Neural progenitor cell (in vitro differentiated cells): ENCODE data around the gene FAT4. TPM values are rescaled to one million over a fixed set of nuclear protein-coding genes. Genes with fewer than 3 reads are reported as not detected.
A peak's percentile ranks its signal among the peaks of the same experiment; 100 is the strongest.

Source experiments
- DNase-seq: peaks from one replicate; pipeline ENCODE4 v3.0.0-alpha.2; 2016; ENCODE audit warnings: low spot score
- H2AFZ ChIP-seq: fragments of 200-600 bp; sonication (generic); replicated peaks from 2 replicates; pipeline ENCODE4 v1.6.1; 2016; ENCODE audit warnings: antibody characterized with exemption
- H3F3A ChIP-seq: fragments of 200-600 bp; sonication (generic); 2 replicates; pipeline ENCODE4 v1.6.1; 2016; ENCODE audit warnings: antibody characterized with exemption, low read depth
- H3K27ac ChIP-seq: fragments of 200-600 bp; sonication (generic); 2 replicates; pipeline ENCODE4 v1.5.1; 2016; ENCODE audit warnings: mild to moderate bottlenecking
- H3K27me3 ChIP-seq: fragments of 200-600 bp; sonication (generic); 2 replicates; pipeline ENCODE4 v1.6.1; 2016; ENCODE audit warnings: mild to moderate bottlenecking, moderate library complexity
- H3K36me3 ChIP-seq: fragments of 200-600 bp; sonication (generic); 2 replicates; pipeline ENCODE4 v1.5.1; 2016
- H3K4me1 ChIP-seq: fragments of 200-600 bp; sonication (generic); 2 replicates; pipeline ENCODE4 v1.6.1; 2016; ENCODE audit warnings: mixed run types
- H3K4me2 ChIP-seq: fragments of 200-600 bp; sonication (generic); 2 replicates; pipeline ENCODE4 v1.6.1; 2016
- H3K4me3 ChIP-seq: fragments of 200-600 bp; sonication (generic); 2 replicates; pipeline ENCODE4 v1.5.1; 2016
- H3K79me2 ChIP-seq: fragments of 200-600 bp; sonication (generic); 2 replicates; pipeline ENCODE4 v1.6.1; 2016; ENCODE audit warnings: low read depth
- H3K9ac ChIP-seq: fragments of 200-600 bp; sonication (generic); 2 replicates; pipeline ENCODE4 v1.6.1; 2016
- H3K9me3 ChIP-seq: fragments of 200-600 bp; sonication (generic); 2 replicates; pipeline ENCODE4 v1.5.1; 2016; ENCODE audit warnings: low read depth
- H4K20me1 ChIP-seq: fragments of 200-600 bp; sonication (generic); 2 replicates; pipeline ENCODE4 v1.6.1; 2016; ENCODE audit warnings: low read depth
- H3K27ac Mint-ChIP-seq: 3 replicates; pipeline ENCODE4 v1.8.0; 2021; ENCODE audit warnings: mixed read lengths
- H3K27me3 Mint-ChIP-seq: 2 replicates; pipeline ENCODE4 v1.8.0; 2022; ENCODE audit warnings: low read depth, mild to moderate bottlenecking, inconsistent platforms, moderate library complexity, mixed read lengths; ENCODE audit not compliant: insufficient read depth
- H3K36me3 Mint-ChIP-seq: 3 replicates; pipeline ENCODE4 v1.8.0; 2021; ENCODE audit warnings: mixed read lengths
- H3K4me1 Mint-ChIP-seq: 3 replicates; pipeline ENCODE4 v1.8.0; 2021; ENCODE audit warnings: mixed read lengths
- H3K4me3 Mint-ChIP-seq: 3 replicates; pipeline ENCODE4 v1.8.0; 2021; ENCODE audit warnings: mild to moderate bottlenecking, moderate library complexity, mixed read lengths
- H3K9me3 Mint-ChIP-seq: 3 replicates; pipeline ENCODE4 v1.8.0; 2020; ENCODE audit warnings: mixed read lengths
- EZH2 ChIP-seq: fragments of 200-600 bp; sonication (generic); IDR thresholded peaks from 2 replicates; pipeline ENCODE4 v1.6.1; 2017; ENCODE audit warnings: antibody characterized with exemption, mild to moderate bottlenecking, moderate library complexity
- EZH2phosphoT487 ChIP-seq: fragments of 200-600 bp; sonication (generic); IDR thresholded peaks from 2 replicates; pipeline ENCODE4 v1.6.1; 2017; ENCODE audit warnings: antibody characterized with exemption
- total RNA-seq: library from RNA; depleted of rRNA; stranded (reverse); fragments of >200 nt; gene quantifications from 2 replicates; pipeline ENCODE4 v1.2.3, GENCODE V29; 2015; ENCODE audit warnings: low replicate concordance
- TF ChIP-seq, protein P1 (sequence below): fragments of 200-600 bp; sonication (generic); IDR thresholded peaks from 2 replicates; pipeline ENCODE4 v1.5.1; 2017; ENCODE audit warnings: antibody characterized with exemption, mild to moderate bottlenecking

Gene FAT4
- total RNA-seq, 1 donor from 2014 or later: 8.5 TPM

DNA sequence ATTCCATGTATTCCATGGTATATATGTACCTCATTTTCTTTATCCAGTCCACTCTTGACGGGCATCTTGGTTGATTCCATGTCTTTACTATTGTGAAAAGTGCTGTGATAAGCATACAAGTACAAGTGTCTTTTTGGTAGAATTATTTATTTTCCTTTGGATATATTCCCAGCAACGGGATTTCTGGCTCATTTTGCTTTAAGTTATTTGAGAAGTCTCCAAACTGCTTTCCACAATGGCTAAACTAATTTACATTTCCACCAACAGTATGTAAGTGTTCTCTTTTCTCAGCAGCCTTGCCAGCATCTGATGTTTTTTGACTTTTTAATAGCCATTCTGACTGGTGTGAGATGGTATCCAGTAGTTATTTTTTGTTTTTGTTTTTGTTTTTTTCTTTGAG lies 17.6 kb upstream of the FAT4 start:
- H3K4me2 ChIP-seq: no peak overlapping the region
- no peaks in the 10 kb centered on the region for H3K36me3 Mint-ChIP-seq
- H3K27ac Mint-ChIP-seq: no peak overlapping the region
- H3F3A ChIP-seq: no peaks in the 10 kb centered on the region
- no peaks in the 10 kb centered on the region for H3K27me3 Mint-ChIP-seq
- no peak overlapping the region for H3K4me3 ChIP-seq
- H3K4me1 ChIP-seq: no peaks in the 10 kb centered on the region
- H2AFZ ChIP-seq: no peak overlapping the region
- no peaks in the 10 kb centered on the region for H3K36me3 ChIP-seq
- no peaks in the 10 kb centered on the region for H3K4me1 Mint-ChIP-seq
- no peak overlapping the region for H3K9ac ChIP-seq
- no peak overlapping the region for H3K4me3 Mint-ChIP-seq
- H4K20me1 ChIP-seq: no peaks in the 10 kb centered on the region
- peaks cover 7% of the 10 kb centered on the region for H3K9me3 Mint-ChIP-seq
- no peaks in the 10 kb centered on the region for H3K27me3 ChIP-seq
- DNase-seq: no peak
- no peak overlapping the region for H3K27ac ChIP-seq
- H3K9me3 ChIP-seq: no peaks in the 10 kb centered on the region
- H3K79me2 ChIP-seq: no peaks in the 10 kb centered on the region
- TF ChIP-seq, protein P1, sequence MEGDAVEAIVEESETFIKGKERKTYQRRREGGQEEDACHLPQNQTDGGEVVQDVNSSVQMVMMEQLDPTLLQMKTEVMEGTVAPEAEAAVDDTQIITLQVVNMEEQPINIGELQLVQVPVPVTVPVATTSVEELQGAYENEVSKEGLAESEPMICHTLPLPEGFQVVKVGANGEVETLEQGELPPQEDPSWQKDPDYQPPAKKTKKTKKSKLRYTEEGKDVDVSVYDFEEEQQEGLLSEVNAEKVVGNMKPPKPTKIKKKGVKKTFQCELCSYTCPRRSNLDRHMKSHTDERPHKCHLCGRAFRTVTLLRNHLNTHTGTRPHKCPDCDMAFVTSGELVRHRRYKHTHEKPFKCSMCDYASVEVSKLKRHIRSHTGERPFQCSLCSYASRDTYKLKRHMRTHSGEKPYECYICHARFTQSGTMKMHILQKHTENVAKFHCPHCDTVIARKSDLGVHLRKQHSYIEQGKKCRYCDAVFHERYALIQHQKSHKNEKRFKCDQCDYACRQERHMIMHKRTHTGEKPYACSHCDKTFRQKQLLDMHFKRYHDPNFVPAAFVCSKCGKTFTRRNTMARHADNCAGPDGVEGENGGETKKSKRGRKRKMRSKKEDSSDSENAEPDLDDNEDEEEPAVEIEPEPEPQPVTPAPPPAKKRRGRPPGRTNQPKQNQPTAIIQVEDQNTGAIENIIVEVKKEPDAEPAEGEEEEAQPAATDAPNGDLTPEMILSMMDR: no peak
- TF ChIP-seq EZH2phosphoT487 (no peak), EZH2 (no peak)

DNA sequence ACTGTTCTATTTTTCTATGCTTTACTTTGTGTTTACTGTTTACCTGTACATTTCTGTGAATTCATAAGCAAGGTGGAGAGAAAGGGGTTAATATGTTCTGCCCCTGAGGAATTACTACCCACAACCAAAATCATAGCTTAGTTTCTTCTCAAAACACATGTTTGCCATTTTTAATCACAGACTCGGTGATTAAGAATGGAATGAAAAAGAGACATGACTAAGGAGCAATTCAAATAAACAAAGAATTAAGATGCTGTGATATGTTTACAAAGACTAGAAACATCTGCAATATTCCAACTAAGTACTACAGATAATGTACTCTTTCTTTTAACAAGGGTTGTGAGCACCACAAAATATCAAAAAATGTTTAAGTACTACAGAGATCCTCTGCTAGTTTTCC lies 11.7 kb upstream of the FAT4 start:
- Histone ChIP-seq H3K4me1 (no peaks in the 10 kb centered on the region), H3K36me3 (no peaks in the 10 kb centered on the region), H3K9me3 (no peaks in the 10 kb centered on the region), H4K20me1 (no peaks in the 10 kb centered on the region), H3K4me3 (no peak overlapping the region), H3K79me2 (no peaks in the 10 kb centered on the region), H2AFZ (no peak overlapping the region), H3K4me2 (no peak overlapping the region), H3K27ac (no peak overlapping the region), H3F3A (no peaks in the 10 kb centered on the region), H3K9ac (no peak overlapping the region), H3K27me3 (no peaks in the 10 kb centered on the region)
- Mint-ChIP-seq H3K27me3 (no peaks in the 10 kb centered on the region), H3K36me3 (no peaks in the 10 kb centered on the region), H3K9me3 (no peaks in the 10 kb centered on the region), H3K27ac (no peak overlapping the region), H3K4me1 (no peaks in the 10 kb centered on the region), H3K4me3 (no peak overlapping the region)
- DNase-seq: no peak
- TF ChIP-seq, protein P1: no peak
- no peak for TF ChIP-seq EZH2
- no peak for TF ChIP-seq EZH2phosphoT487

DNA sequence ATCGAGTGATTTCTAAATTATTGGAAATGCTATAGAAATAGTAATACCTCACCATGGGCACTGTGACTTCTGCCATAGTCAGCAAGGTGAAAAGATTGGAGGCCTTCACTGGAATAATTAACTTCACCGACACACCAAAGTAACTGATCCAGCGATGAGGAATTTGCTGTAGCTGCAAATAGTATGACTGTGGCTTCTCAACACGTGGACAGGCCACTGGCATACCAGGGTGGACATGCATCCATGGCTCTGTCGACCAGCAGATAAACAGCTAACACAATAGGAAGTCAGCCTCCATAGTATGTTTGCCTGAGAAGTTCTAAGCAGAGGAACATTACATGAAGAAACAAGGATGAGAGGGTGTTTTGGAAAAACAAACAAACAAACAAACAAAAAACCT lies 10.9 kb upstream of the FAT4 start:
- H3K4me1 Mint-ChIP-seq: no peaks in the 10 kb centered on the region
- H3K27me3 Mint-ChIP-seq: no peaks in the 10 kb centered on the region
- Histone ChIP-seq H3K4me2 (no peak overlapping the region), H2AFZ (no peak overlapping the region), H3K4me1 (no peaks in the 10 kb centered on the region), H3K36me3 (no peaks in the 10 kb centered on the region), H3K9me3 (no peaks in the 10 kb centered on the region), H3K27me3 (no peaks in the 10 kb centered on the region), H3F3A (no peaks in the 10 kb centered on the region), H3K4me3 (no peak overlapping the region), H3K27ac (no peak overlapping the region), H4K20me1 (no peaks in the 10 kb centered on the region), H3K79me2 (no peaks in the 10 kb centered on the region), H3K9ac (no peak overlapping the region)
- no peaks in the 10 kb centered on the region for H3K9me3 Mint-ChIP-seq
- H3K4me3 Mint-ChIP-seq: no peak overlapping the region
- DNase-seq: no peak
- H3K27ac Mint-ChIP-seq: peak overlapping the region; percentile 53
- no peaks in the 10 kb centered on the region for H3K36me3 Mint-ChIP-seq
- TF ChIP-seq, protein P1: no peak
- TF ChIP-seq EZH2phosphoT487 (no peak), EZH2 (no peak)
